ENCODE data around the gene CLDND2.

CLDND2 gene

DNA sequence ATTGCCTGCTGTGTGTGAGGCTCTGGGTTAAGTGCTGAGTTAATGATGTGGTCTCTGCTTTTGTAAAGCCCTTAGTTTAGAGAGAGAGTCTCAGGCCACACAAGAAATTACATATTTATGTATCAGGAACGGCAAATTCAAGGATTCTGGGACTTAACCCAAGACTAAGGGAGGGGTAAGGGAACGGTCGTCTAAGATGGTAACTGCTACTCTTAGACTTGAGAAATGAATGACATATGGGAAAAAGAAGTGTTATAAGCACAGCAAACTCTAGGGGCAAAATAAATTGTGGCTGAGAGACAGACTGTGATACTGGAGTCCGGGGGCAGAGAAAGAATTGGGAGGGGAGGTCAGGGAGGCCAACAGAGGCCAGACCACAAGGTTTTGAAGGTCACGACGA is 37.1 kb downstream of the CLDND2 start:
- H3K27ac ChIP-seq = no peak overlapping the region
- TF ChIP-seq CTCF (conservative IDR thresholded peaks at IDR 0.05) = no peak

GRCh38 chr19:51331193-51331592 is 37.6 kb downstream of the CLDND2 start:
- no peak overlapping the region for H3K27ac ChIP-seq
- TF ChIP-seq CTCF (conservative IDR thresholded peaks at IDR 0.05) = no peak

GRCh38 chr19:51330366-51330765 is 38.4 kb downstream of the CLDND2 start:
- TF ChIP-seq CTCF (conservative IDR thresholded peaks at IDR 0.05) = no peak

GRCh38 chr19:51329411-51329810 is 39.4 kb downstream of the CLDND2 start:
- TF ChIP-seq CTCF (conservative IDR thresholded peaks at IDR 0.05) = no peak
- H3K27ac ChIP-seq = no peak overlapping the region

More at GRCh38 chr19:51330366-51330765, 38.4 kb downstream of the CLDND2 start:
- no peak overlapping the region for H3K27ac ChIP-seq

DNA sequence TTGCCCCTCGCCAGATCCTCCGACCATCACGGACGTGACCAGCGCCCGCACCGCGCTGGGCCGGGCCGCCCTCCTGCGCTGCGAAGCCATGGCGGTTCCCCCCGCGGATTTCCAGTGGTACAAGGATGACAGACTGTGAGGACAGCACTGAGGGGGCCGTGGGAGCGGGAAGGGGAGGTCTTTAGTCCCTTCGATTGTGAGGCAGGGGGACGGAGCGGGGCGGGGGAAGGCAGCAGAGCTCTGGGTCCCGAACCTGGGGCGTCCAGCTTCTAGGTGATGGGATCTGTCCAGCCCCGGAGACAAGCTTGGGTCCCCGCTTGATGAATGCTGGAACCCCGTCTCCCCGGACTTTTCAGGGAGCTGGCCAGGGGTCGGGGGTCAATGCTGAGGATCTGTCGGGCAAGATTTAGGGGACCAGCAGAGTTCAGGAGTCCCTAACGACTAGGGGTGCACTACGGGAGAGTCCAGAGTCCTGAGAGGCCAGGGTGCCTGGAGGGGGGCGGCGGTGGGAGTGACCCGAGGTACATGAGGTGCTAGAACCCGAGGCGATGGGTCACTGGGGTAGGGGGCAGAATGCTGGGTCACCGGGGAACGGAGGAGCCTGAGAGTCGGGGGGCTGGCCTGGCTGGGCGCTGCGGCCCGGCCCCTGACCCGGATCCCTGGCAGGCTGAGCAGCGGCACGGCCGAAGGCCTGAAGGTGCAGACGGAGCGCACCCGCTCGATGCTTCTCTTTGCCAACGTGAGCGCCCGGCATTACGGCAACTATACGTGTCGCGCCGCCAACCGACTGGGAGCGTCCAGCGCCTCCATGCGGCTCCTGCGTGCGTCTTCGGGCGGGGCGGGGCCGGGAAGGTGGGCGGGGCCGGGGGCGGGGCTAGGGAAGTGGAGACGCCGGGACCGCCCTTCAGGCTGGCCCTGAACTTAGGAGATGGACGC is 41.5 kb downstream of the CLDND2 start:
- no peak for TF ChIP-seq CTCF (conservative IDR thresholded peaks at IDR 0.05)
- no peak overlapping the region for H3K27ac ChIP-seq

DNA sequence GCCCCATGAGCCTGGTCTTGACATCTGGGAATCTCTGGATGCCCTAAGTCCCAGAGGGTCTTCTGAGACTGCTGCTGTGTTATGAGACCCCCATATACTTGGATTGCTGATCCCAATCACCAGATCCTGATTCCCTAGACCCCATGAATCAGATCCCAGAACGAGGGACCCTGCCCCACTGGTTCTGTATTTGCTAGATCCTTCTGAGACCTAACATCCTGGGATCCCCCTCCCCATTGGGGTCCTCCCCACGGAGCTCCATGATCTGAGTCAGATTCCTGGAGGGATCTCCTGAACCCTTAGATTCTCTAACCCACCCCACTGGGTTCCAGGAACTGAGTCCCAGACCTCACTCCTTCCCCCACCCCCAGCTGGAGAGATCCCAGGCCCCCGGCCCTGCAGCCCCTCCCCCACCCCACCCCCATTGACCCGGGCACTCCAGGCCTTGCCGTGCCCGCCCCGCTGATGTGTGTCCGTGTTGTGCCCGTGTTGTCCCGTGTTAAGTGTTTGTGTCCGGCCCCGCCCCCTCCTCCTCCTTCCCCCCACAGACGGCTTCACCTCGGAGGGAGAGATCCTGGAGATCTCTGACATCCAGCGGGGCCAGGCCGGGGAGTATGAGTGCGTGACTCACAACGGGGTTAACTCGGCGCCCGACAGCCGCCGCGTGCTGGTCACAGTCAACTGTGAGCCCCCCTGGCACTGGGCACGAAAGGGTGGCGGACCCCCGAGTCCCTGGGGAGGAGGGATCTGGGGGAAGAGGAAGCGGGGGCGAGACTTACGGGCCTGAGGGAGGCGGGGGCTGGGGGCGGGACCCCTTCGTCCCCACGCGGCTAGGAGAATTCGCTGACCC is 42.4 kb downstream of the CLDND2 start:
- H3K27ac ChIP-seq = no peak overlapping the region
- no peak for TF ChIP-seq CTCF (conservative IDR thresholded peaks at IDR 0.05)

Measured in VCaP (cell line).